Measurements from ENCODE around the gene SMG6.

GRCh38 chr17:2175294-2175628 is 128.3 kb downstream of the SMG6 start:
- TF ChIP-seq, protein P1, sequence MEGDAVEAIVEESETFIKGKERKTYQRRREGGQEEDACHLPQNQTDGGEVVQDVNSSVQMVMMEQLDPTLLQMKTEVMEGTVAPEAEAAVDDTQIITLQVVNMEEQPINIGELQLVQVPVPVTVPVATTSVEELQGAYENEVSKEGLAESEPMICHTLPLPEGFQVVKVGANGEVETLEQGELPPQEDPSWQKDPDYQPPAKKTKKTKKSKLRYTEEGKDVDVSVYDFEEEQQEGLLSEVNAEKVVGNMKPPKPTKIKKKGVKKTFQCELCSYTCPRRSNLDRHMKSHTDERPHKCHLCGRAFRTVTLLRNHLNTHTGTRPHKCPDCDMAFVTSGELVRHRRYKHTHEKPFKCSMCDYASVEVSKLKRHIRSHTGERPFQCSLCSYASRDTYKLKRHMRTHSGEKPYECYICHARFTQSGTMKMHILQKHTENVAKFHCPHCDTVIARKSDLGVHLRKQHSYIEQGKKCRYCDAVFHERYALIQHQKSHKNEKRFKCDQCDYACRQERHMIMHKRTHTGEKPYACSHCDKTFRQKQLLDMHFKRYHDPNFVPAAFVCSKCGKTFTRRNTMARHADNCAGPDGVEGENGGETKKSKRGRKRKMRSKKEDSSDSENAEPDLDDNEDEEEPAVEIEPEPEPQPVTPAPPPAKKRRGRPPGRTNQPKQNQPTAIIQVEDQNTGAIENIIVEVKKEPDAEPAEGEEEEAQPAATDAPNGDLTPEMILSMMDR (IDR thresholded peaks at IDR 0.05) = no peak
- TF ChIP-seq POLR2A (IDR thresholded peaks at IDR 0.05) = no peak

Measured in esophagus squamous epithelium (tissue), 4 donors.